CD4-positive, CD25-positive, alpha-beta regulatory T cell (primary cell): ENCODE results near the gene VANGL1. TPM values are rescaled to one million over a fixed set of nuclear protein-coding genes. Genes with fewer than 3 reads are reported as not detected.

Experiments
- ATAC-seq, 2 donors: fragments of 150-1000 bp; cut with Tn5 transposase; one replicate each; pipeline ENCODE4 v1.10.0; 2021; ENCODE audit warnings: low read depth in 2 of 2, moderate number of reproducible peaks in 2 of 2, moderate library complexity in 1 of 2
- DNase-seq, 3 donors: peaks; one replicate each; pipeline versions ENCODE4 v3.0.0 to v3.0.0-alpha.2; 2012 to 2022; ENCODE audit warnings: mixed read lengths in 1 of 3
- H3K27ac ChIP-seq: one replicate; pipeline ENCODE4 v1.7.0; 2013; ENCODE audit warnings: mild to moderate bottlenecking, low read length; ENCODE audit not compliant: insufficient read depth, poor library complexity, severe bottlenecking
- H3K27me3 ChIP-seq: one replicate; pipeline ENCODE4 v1.7.0; 2013; ENCODE audit warnings: low read length; ENCODE audit not compliant: control insufficient read depth, insufficient read depth
- H3K36me3 ChIP-seq: one replicate; pipeline ENCODE4 v1.7.0; 2013; ENCODE audit warnings: mild to moderate bottlenecking, low read length, moderate library complexity; ENCODE audit not compliant: control insufficient read depth, insufficient read depth
- H3K4me1 ChIP-seq: 2 replicates; pipeline ENCODE4 v1.7.0; 2013; ENCODE audit warnings: mild to moderate bottlenecking, low read length; ENCODE audit not compliant: insufficient read depth, control insufficient read depth, poor library complexity, severe bottlenecking
- H3K4me3 ChIP-seq: one replicate; pipeline ENCODE4 v1.7.0; 2013; ENCODE audit warnings: low read depth, mild to moderate bottlenecking, low read length, moderate library complexity
- H3K9me3 ChIP-seq, 2 experiments: 1 replicate in 1 of 2; 2 replicates in 1 of 2; pipeline ENCODE4 v1.7.0; 2013; ENCODE audit warnings: low read length in 2 of 2, mild to moderate bottlenecking in 1 of 2, moderate library complexity in 1 of 2; ENCODE audit not compliant: control insufficient read depth in 2 of 2
- H3K27ac Mint-ChIP-seq, 3 donors: one replicate each; pipeline ENCODE4 v1.8.0; 2020 to 2022; ENCODE audit warnings: mild to moderate bottlenecking in 3 of 3, mixed read lengths in 3 of 3, moderate library complexity in 2 of 3
- H3K27me3 Mint-ChIP-seq: one replicate; pipeline ENCODE4 v1.8.0; 2022; ENCODE audit warnings: mild to moderate bottlenecking, mixed read lengths
- H3K36me3 Mint-ChIP-seq: one replicate; pipeline ENCODE4 v1.8.0; 2020; ENCODE audit warnings: mixed read lengths
- H3K4me1 Mint-ChIP-seq, 4 donors: one replicate each; pipeline ENCODE4 v1.8.0; 2020 to 2022; ENCODE audit warnings: mixed read lengths in 4 of 4, mild to moderate bottlenecking in 1 of 4
- H3K4me3 Mint-ChIP-seq, 4 donors: one replicate each; pipeline ENCODE4 v1.8.0; 2020 to 2022; ENCODE audit warnings: mild to moderate bottlenecking in 4 of 4, mixed read lengths in 4 of 4, moderate library complexity in 3 of 4
- H3K9me3 Mint-ChIP-seq, 7 donors: one replicate each; pipeline ENCODE4 v1.8.0; 2020 to 2022; ENCODE audit warnings: mixed read lengths in 7 of 7, mild to moderate bottlenecking in 3 of 7, moderate library complexity in 2 of 7
- polyA plus RNA-seq, 4 donors: library from polyadenylated mRNA; unstranded; fragments of 300-500 nt; fragmentation: Illumina TruSeq; gene quantifications; one replicate each; pipeline ENCODE4 v1.2.3, GENCODE V29; 2021
- total RNA-seq: library from RNA; stranded (reverse); gene quantifications from one replicate; pipeline ENCODE4 v1.2.3, GENCODE V29; 2022

The VANGL1 gene
- total and polyA plus RNA-seq, 5 donors from 2014 or later = 3.6 to 10.7 (median 6.1) TPM

GRCh38 chr1:115606305-115606704 lies 35.5 kb upstream of the VANGL1 start:
- Histone ChIP-seq H3K4me3 (no peak overlapping the region), H3K9me3 (no peaks in the 10 kb centered on the region), H3K4me1 (no peaks in the 10 kb centered on the region), H3K27me3 (no peaks in the 10 kb centered on the region), H3K36me3 (no peaks in the 10 kb centered on the region), H3K27ac (no peak overlapping the region)
- Mint-ChIP-seq H3K27me3 (peaks cover 2% of the 10 kb centered on the region), H3K9me3 (peaks cover 0 to 5% (median 4%) of the 10 kb centered on the region in 7 donors), H3K27ac (no peak overlapping the region), H3K4me1 (no peaks in the 10 kb centered on the region), H3K4me3 (no peak overlapping the region), H3K36me3 (no peaks in the 10 kb centered on the region)
- no peak for ATAC-seq
- DNase-seq = no peak

DNA sequence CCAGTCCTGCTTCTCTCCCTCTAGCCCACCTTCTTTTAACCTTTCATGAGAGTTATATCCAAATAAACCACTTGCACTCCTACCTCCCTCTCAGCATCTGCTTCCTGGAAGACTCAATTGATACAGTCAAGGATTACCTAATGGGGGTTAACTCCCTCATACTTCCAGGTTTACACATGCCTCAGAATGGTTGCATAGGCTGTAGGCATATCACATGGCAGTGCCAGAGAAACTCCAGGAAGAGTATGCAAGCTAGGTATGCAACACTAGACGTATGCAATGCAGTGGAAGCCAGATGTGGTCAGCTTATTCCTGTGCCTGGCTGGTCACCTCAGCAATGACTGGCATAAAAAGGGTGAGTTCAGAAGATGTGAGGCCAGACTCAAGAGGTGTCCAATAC lies 32.7 kb upstream of the VANGL1 start:
- Histone ChIP-seq H3K36me3 (no peaks in the 10 kb centered on the region), H3K9me3 (no peaks in the 10 kb centered on the region), H3K4me3 (no peak overlapping the region), H3K27ac (no peak overlapping the region), H3K4me1 (no peaks in the 10 kb centered on the region), H3K27me3 (peaks cover 3% of the 10 kb centered on the region)
- ATAC-seq = no peak
- peaks cover 0 to 5% (median 2%) of the 10 kb centered on the region in 7 donors for H3K9me3 Mint-ChIP-seq
- DNase-seq = no peak
- H3K27ac Mint-ChIP-seq = no peak overlapping the region
- H3K4me3 Mint-ChIP-seq = no peak overlapping the region
- no peaks in the 10 kb centered on the region for H3K4me1 Mint-ChIP-seq
- peaks cover 13% of the 10 kb centered on the region for H3K27me3 Mint-ChIP-seq
- H3K36me3 Mint-ChIP-seq = no peaks in the 10 kb centered on the region

DNA sequence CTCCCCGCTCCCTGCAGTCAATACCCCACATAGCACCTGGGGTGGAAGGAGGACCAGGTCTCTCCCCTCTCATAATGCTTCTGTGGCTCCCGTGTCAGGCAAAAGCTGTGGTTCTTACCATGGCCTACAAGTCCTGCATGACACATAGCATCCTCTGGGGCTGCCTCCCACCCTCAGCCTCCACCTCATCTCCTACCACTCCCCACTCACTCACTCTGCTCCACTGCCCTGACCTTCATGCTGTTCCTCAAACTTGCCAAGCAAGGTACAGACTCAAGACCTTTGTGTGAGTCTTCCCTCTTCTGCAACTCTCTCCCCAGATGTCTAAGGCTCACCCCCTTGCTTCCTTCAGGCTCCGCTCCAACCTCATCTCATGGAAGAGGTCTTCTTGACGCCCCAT lies 28.0 kb upstream of the VANGL1 start:
- no peaks in the 10 kb centered on the region for H3K36me3 ChIP-seq
- Mint-ChIP-seq H3K27ac (no peak overlapping the region), H3K36me3 (no peaks in the 10 kb centered on the region), H3K4me1 (no peaks in the 10 kb centered on the region), H3K4me3 (no peak overlapping the region), H3K9me3 (peaks cover 0 to 8% (median 1%) of the 10 kb centered on the region in 7 donors), H3K27me3 (peaks cover 15% of the 10 kb centered on the region)
- H3K4me1 ChIP-seq = no peaks in the 10 kb centered on the region
- H3K4me3 ChIP-seq = no peak overlapping the region
- no peak overlapping the region for H3K27ac ChIP-seq
- H3K9me3 ChIP-seq = no peaks in the 10 kb centered on the region
- ATAC-seq (no peak), DNase-seq (no peak)
- peaks cover 11% of the 10 kb centered on the region for H3K27me3 ChIP-seq

- Histone ChIP-seq H3K4me3 (no peak overlapping the region), H3K27ac (no peak overlapping the region), H3K9me3 (peaks cover 14 to 17% of the 10 kb centered on the region in 2 experiments), H3K27me3 (peaks cover 2% of the 10 kb centered on the region), H3K36me3 (no peaks in the 10 kb centered on the region), H3K4me1 (no peaks in the 10 kb centered on the region)
- no peak for ATAC-seq
- Mint-ChIP-seq H3K4me1 (no peaks in the 10 kb centered on the region), H3K36me3 (no peaks in the 10 kb centered on the region), H3K4me3 (no peak overlapping the region), H3K27me3 (peaks cover 21% of the 10 kb centered on the region), H3K27ac (no peak overlapping the region), H3K9me3 (peaks cover 0 to 29% (median 11%) of the 10 kb centered on the region in 7 donors)
- no peak for DNase-seq
These were observed 21.3 kb upstream of the VANGL1 start for GRCh38 chr1:115620453-115620852.

DNA sequence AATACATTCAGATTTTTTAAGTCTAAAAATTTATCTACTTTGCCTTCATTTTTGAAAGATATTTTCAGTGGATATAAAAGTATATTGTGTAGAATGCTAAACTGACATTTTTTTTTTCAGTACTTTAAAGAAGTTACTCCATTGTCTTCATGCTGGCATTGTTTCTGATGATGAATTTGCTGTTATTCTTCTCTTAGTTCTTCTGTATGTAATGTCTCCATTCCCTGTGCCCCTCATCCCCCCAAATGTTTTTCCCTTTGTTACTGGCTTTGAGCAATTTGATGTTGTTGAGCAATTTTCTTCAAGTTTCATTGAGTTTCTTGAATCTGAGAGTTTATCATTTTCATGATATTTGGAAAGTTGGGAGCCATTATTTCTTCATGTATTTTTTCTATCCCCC lies 20.8 kb upstream of the VANGL1 start:
- Histone ChIP-seq H3K4me1 (no peaks in the 10 kb centered on the region), H3K27ac (no peak overlapping the region), H3K4me3 (no peak overlapping the region), H3K27me3 (peaks cover 2% of the 10 kb centered on the region), H3K9me3 (peaks cover 14 to 17% of the 10 kb centered on the region in 2 experiments), H3K36me3 (no peaks in the 10 kb centered on the region)
- DNase-seq (no peak), ATAC-seq (no peak)
- H3K36me3 Mint-ChIP-seq = no peaks in the 10 kb centered on the region
- H3K27ac Mint-ChIP-seq = no peak overlapping the region
- peaks cover 21% of the 10 kb centered on the region for H3K27me3 Mint-ChIP-seq
- H3K9me3 Mint-ChIP-seq = peaks cover 0 to 29% (median 11%) of the 10 kb centered on the region in 7 donors
- no peak overlapping the region for H3K4me3 Mint-ChIP-seq
- no peaks in the 10 kb centered on the region for H3K4me1 Mint-ChIP-seq

- ATAC-seq (no peak), DNase-seq (no peak)
- H3K27me3 Mint-ChIP-seq = peaks cover 21% of the 10 kb centered on the region
- peaks cover 14% of the 10 kb centered on the region in 2 experiments for H3K9me3 ChIP-seq
- no peak overlapping the region for H3K27ac Mint-ChIP-seq
- H3K36me3 Mint-ChIP-seq = no peaks in the 10 kb centered on the region
- H3K4me1 Mint-ChIP-seq = no peaks in the 10 kb centered on the region
- no peak overlapping the region for H3K4me3 Mint-ChIP-seq
- H3K36me3 ChIP-seq = no peaks in the 10 kb centered on the region
- no peaks in the 10 kb centered on the region for H3K4me1 ChIP-seq
- peaks cover 7% of the 10 kb centered on the region for H3K27me3 ChIP-seq
- peaks cover 0 to 23% (median 12%) of the 10 kb centered on the region in 7 donors for H3K9me3 Mint-ChIP-seq
- no peak overlapping the region for H3K27ac ChIP-seq
- H3K4me3 ChIP-seq = no peak overlapping the region
These were observed 16.9 kb upstream of the VANGL1 start for GRCh38 chr1:115624859-115625258.

GRCh38 chr1:115630342-115630741 lies 11.4 kb upstream of the VANGL1 start:
- Mint-ChIP-seq H3K9me3 (peaks cover 0 to 9% (median 3%) of the 10 kb centered on the region in 7 donors), H3K36me3 (no peaks in the 10 kb centered on the region)
- DNase-seq = no peak

GRCh38 chr1:115632251-115633026 lies 9.3 kb upstream of the VANGL1 start:
- Mint-ChIP-seq H3K27ac (no peak overlapping the region), H3K27me3 (peaks cover 30% of the 10 kb centered on the region), H3K4me1 (no peaks in the 10 kb centered on the region), H3K36me3 (no peaks in the 10 kb centered on the region), H3K4me3 (no peak overlapping the region), H3K9me3 (peaks cover 0 to 23% (median 6%) of the 10 kb centered on the region in 7 donors)
- ATAC-seq (no peak), DNase-seq (no peak)
- Histone ChIP-seq H3K27ac (no peak overlapping the region), H3K36me3 (no peaks in the 10 kb centered on the region), H3K27me3 (peaks cover 7% of the 10 kb centered on the region), H3K4me1 (no peaks in the 10 kb centered on the region), H3K9me3 (no peaks in the 10 kb centered on the region), H3K4me3 (no peak overlapping the region)

More at GRCh38 chr1:115630342-115630741, 11.4 kb upstream of the VANGL1 start:
- no peak for ATAC-seq
- no peak overlapping the region for H3K27ac Mint-ChIP-seq
- H3K4me3 Mint-ChIP-seq = no peak overlapping the region
- no peaks in the 10 kb centered on the region for H3K4me1 Mint-ChIP-seq
- no peak overlapping the region for H3K27ac ChIP-seq
- H3K4me3 ChIP-seq = no peak overlapping the region
- H3K27me3 ChIP-seq = peaks cover 7% of the 10 kb centered on the region
- no peaks in the 10 kb centered on the region for H3K9me3 ChIP-seq
- H3K27me3 Mint-ChIP-seq = peaks cover 19% of the 10 kb centered on the region
- no peaks in the 10 kb centered on the region for H3K36me3 ChIP-seq
- no peaks in the 10 kb centered on the region for H3K4me1 ChIP-seq
